ENCODE data around the gene KCNK5.

DNA sequence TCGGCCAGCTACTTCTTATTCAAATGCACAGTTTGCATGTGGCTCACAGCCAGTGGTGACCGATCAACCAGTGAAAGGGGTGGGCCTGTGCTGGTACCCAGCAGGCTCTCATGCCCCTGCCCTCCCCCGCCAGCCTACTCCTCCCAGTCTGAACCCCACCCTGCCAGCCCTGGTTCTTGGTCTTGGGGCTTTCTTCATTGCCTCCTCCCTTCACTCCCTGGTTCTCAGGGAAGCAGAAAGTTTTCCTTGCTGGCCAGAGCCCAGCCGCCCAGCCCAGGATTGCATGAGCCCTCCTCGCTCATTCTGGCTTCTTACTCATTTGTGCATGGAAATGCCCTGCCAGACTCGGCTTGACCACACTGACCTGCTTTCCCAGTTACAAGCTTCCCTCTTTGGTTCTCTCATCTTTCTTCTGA is 44.1 kb upstream of the KCNK5 start:
- TF ChIP-seq, protein P1, sequence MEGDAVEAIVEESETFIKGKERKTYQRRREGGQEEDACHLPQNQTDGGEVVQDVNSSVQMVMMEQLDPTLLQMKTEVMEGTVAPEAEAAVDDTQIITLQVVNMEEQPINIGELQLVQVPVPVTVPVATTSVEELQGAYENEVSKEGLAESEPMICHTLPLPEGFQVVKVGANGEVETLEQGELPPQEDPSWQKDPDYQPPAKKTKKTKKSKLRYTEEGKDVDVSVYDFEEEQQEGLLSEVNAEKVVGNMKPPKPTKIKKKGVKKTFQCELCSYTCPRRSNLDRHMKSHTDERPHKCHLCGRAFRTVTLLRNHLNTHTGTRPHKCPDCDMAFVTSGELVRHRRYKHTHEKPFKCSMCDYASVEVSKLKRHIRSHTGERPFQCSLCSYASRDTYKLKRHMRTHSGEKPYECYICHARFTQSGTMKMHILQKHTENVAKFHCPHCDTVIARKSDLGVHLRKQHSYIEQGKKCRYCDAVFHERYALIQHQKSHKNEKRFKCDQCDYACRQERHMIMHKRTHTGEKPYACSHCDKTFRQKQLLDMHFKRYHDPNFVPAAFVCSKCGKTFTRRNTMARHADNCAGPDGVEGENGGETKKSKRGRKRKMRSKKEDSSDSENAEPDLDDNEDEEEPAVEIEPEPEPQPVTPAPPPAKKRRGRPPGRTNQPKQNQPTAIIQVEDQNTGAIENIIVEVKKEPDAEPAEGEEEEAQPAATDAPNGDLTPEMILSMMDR (IDR thresholded peaks at IDR 0.05), result no peak
- TF ChIP-seq EZH2 (IDR thresholded peaks at IDR 0.05; ENCODE audit: borderline replicate concordance, insufficient read depth, low read depth, low read length, poor library complexity, severe bottlenecking), result no peak
